PC-9 (cell line): ENCODE results near the gene SH3RF1. TPM values are rescaled to one million over a fixed set of nuclear protein-coding genes. Genes with fewer than 3 reads are reported as not detected.

ENCODE experiments used
- BruUV-seq: library from RNA; stranded (reverse); fragments of 400-500 nt; replicated peaks from 2 replicates; lab custom pipeline; 2021; lab: Mats Ljungman, UMichigan
- CTCF ChIA-PET: fragments of 300-600 bp; sonication (Branson Sonifier 250); formaldehyde crosslinking; loops from one replicate; lab custom pipeline; 2022; ENCODE audit warnings: antibody characterized with exemption; lab: Charles Lee
- POLR2A ChIA-PET: fragments of 300-600 bp; sonication (Branson Sonifier 250); formaldehyde crosslinking; loops from one replicate; lab custom pipeline; 2022; ENCODE audit warnings: antibody characterized with exemption; ENCODE audit not compliant: unreplicated experiment; lab: Charles Lee
- DNase-seq, 2 experiments: peaks; one replicate each; pipeline versions ENCODE4 v3.0.0 to v3.0.0-alpha.2; 2015 to 2022; ENCODE audit warnings: mixed read lengths in 1 of 2
- H2AFZ ChIP-seq: fragments of 200-600 bp; sonication (generic); 2 replicates; pipeline ENCODE4 v1.8.1; 2017; ENCODE audit warnings: antibody characterized with exemption
- H3F3A ChIP-seq: fragments of 200-600 bp; sonication (generic); 2 replicates; pipeline ENCODE4 v1.8.1; 2017; ENCODE audit warnings: antibody characterized with exemption, mild to moderate bottlenecking, low read depth; ENCODE audit not compliant: insufficient read depth
- H3K27ac ChIP-seq: fragments of 200-600 bp; sonication (generic); 2 replicates; pipeline ENCODE4 v1.6.1; 2016; ENCODE audit warnings: mixed run types
- H3K27me3 ChIP-seq: fragments of 200-600 bp; sonication (generic); 2 replicates; pipeline ENCODE4 v1.6.1; 2016; ENCODE audit warnings: low read depth, mixed run types; ENCODE audit not compliant: insufficient read depth
- H3K36me3 ChIP-seq: fragments of 200-600 bp; sonication (generic); 2 replicates; pipeline ENCODE4 v1.6.1; 2016; ENCODE audit warnings: low read depth, mixed run types
- H3K4me1 ChIP-seq: fragments of 200-600 bp; sonication (generic); replicated peaks from 2 replicates; pipeline ENCODE4 v1.6.1; 2016; ENCODE audit warnings: mixed run types; ENCODE audit not compliant: insufficient read depth
- H3K4me2 ChIP-seq: fragments of 200-600 bp; sonication (generic); 2 replicates; pipeline ENCODE4 v1.6.1; 2017; ENCODE audit warnings: mixed run types
- H3K4me3 ChIP-seq: fragments of 200-600 bp; sonication (generic); 2 replicates; pipeline ENCODE4 v1.6.1; 2016; ENCODE audit warnings: mixed run types
- H3K79me2 ChIP-seq: fragments of 200-600 bp; sonication (generic); 2 replicates; pipeline ENCODE4 v1.6.1; 2017; ENCODE audit warnings: low read depth, mixed run types
- H3K9me2 ChIP-seq: fragments of 200-600 bp; sonication (generic); 2 replicates; pipeline ENCODE4 v1.8.1; 2017; ENCODE audit warnings: mild to moderate bottlenecking; ENCODE audit not compliant: insufficient read depth
- H3K9me3 ChIP-seq: fragments of 200-600 bp; sonication (generic); 2 replicates; pipeline ENCODE4 v1.8.1; 2016; ENCODE audit warnings: low read depth; ENCODE audit not compliant: insufficient read depth
- H4K20me1 ChIP-seq: fragments of 200-600 bp; sonication (generic); 2 replicates; pipeline ENCODE4 v1.8.1; 2017; ENCODE audit not compliant: insufficient read depth
- CTCF ChIP-seq: fragments of 200-600 bp; sonication (generic); conservative IDR thresholded peaks from 2 replicates; pipeline ENCODE4 v1.6.1; 2017; ENCODE audit warnings: mixed run types, antibody characterized with exemption, mild to moderate bottlenecking, moderate library complexity
- EZH2 ChIP-seq: fragments of 200-600 bp; sonication (generic); IDR thresholded peaks from 2 replicates; pipeline ENCODE4 v1.8.0; 2017; ENCODE audit warnings: antibody characterized with exemption, low read depth
- intact Hi-C: fragments of 100-400 bp; cut with micrococcal nuclease; formaldehyde crosslinking; loops from one replicate; pipeline ENCODE4 v1.10.0; 2022; ENCODE audit not compliant: unreplicated experiment
- total RNA-seq: library from RNA; stranded (reverse); gene quantifications from 2 replicates; pipeline ENCODE4 v1.2.3, GENCODE V29; 2021

The SH3RF1 gene
- total RNA-seq, 1 experiment from 2014 or later, result 26.4 TPM

GRCh38 chr4:169201222-169202144, 69.3 kb downstream of the SH3RF1 start:
- intact Hi-C loops, result no loop called here
- H3K27me3 ChIP-seq, result no peaks in the 10 kb centered on the region
- no peak overlapping the region for H3K4me3 ChIP-seq
- no peak overlapping the region for H2AFZ ChIP-seq
- H3F3A ChIP-seq, result no peaks in the 10 kb centered on the region
- 0 out of 2 replicates have a peak, but pooled peaks cover 3% of the 10 kb centered on the region for H3K36me3 ChIP-seq
- no peaks in the 10 kb centered on the region for H3K9me2 ChIP-seq
- H3K4me2 ChIP-seq, result no peak overlapping the region
- DNase-seq, result no peak
- peaks cover 26% of the 10 kb centered on the region for H3K4me1 ChIP-seq
- no peak for TF ChIP-seq EZH2
- no peak for TF ChIP-seq CTCF
- no TSS peak for BruUV-seq
- H3K27ac ChIP-seq, result no peak overlapping the region
- H4K20me1 ChIP-seq, result no peaks in the 10 kb centered on the region
- H3K79me2 ChIP-seq, result peaks cover 43% of the 10 kb centered on the region
- ChIA-PET CTCF (no interaction called here), POLR2A (interaction anchor here (0.6 kb wide), 1 partner anchor 99 kb away, joined by 3 read pairs; no protein-coding TSS in a partner anchor)
- H3K9me3 ChIP-seq, result no peaks in the 10 kb centered on the region

- Histone ChIP-seq H3K9me2 (no peaks in the 10 kb centered on the region), H2AFZ (no peak overlapping the region), H4K20me1 (no peaks in the 10 kb centered on the region), H3K9me3 (no peaks in the 10 kb centered on the region), H3K4me2 (peak overlapping the region; percentile 11; the same call in 1 of the 2 replicates), H3K27me3 (no peaks in the 10 kb centered on the region), H3K4me1 (peaks cover 26% of the 10 kb centered on the region), H3K4me3 (no peak overlapping the region), H3K27ac (peak overlapping the region; percentile 25), H3K79me2 (peaks cover 42% of the 10 kb centered on the region), H3K36me3 (0 out of 2 replicates have a peak, but pooled peaks cover 3% of the 10 kb centered on the region), H3F3A (no peaks in the 10 kb centered on the region)
- BruUV-seq, result no TSS peak
- POLR2A ChIA-PET, result no interaction called here
- DNase-seq, result peak in 1 of 2 experiments; percentile 55
- intact Hi-C loops, result no loop called here
- TF ChIP-seq CTCF, result no peak
- no peak for TF ChIP-seq EZH2
- CTCF ChIA-PET, result no interaction called here
Measured at GRCh38 chr4:169200361-169201030, 70.3 kb downstream of the SH3RF1 start.

- POLR2A ChIA-PET, result no interaction called here
- peaks cover 38% of the 10 kb centered on the region for H3K79me2 ChIP-seq
Measured at GRCh38 chr4:169199184-169199583, 71.6 kb downstream of the SH3RF1 start.

More at GRCh38 chr4:169199184-169199583, 71.6 kb downstream of the SH3RF1 start:
- BruUV-seq, result no TSS peak
- no peak for TF ChIP-seq CTCF
- TF ChIP-seq EZH2, result no peak
- no peaks in the 10 kb centered on the region for H3F3A ChIP-seq
- no peaks in the 10 kb centered on the region for H3K9me3 ChIP-seq
- H3K4me1 ChIP-seq, result peaks cover 24% of the 10 kb centered on the region
- no peaks in the 10 kb centered on the region for H4K20me1 ChIP-seq
- intact Hi-C loops, result no loop called here
- H3K27me3 ChIP-seq, result no peaks in the 10 kb centered on the region
- 0 out of 2 replicates have a peak, but pooled peaks cover 10% of the 10 kb centered on the region for H3K36me3 ChIP-seq
- DNase-seq, result no peak
- no peak overlapping the region for H3K4me2 ChIP-seq
- no peak overlapping the region for H3K4me3 ChIP-seq
- H3K9me2 ChIP-seq, result no peaks in the 10 kb centered on the region
- no peak overlapping the region for H3K27ac ChIP-seq
- H2AFZ ChIP-seq, result no peak overlapping the region
- CTCF ChIA-PET, result no interaction called here
